NCI-H82 treated with DMSO at 0.1 percent for 48 hours (cell line): Measurements from ENCODE around the gene S100PBP.
"Not testable (repeated sequence)": the region's sequence is repeated elsewhere in the genome, so short reads cannot be mapped to it uniquely, and the experiment has no call there.

Experiments
- DNase-seq: peaks from one replicate; lab custom pipeline; 2025; ENCODE audit not compliant: unreplicated experiment; lab: John Stamatoyannopoulos, UW

The S100PBP gene

DNA sequence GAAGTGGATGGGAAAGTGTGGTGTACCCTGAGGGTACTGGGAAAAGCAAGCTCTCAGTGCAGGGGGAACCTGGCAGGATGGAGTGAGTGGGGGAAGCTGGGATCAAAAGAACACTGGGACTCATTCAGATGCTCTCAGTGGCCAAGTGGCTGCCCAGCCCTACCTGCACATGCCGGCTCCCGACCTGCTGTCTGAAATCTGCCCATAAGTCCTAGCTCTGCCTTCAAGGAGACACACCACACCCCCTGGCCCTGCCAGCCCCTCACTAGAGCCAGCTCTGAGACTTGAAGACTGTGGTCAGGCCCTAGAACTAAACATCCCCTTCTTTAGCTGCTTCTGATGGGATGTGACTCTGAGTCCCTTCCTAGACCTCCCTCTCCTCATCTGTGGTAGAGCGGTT is 81.5 kb downstream of the S100PBP start:
- no peak for DNase-seq

DNA sequence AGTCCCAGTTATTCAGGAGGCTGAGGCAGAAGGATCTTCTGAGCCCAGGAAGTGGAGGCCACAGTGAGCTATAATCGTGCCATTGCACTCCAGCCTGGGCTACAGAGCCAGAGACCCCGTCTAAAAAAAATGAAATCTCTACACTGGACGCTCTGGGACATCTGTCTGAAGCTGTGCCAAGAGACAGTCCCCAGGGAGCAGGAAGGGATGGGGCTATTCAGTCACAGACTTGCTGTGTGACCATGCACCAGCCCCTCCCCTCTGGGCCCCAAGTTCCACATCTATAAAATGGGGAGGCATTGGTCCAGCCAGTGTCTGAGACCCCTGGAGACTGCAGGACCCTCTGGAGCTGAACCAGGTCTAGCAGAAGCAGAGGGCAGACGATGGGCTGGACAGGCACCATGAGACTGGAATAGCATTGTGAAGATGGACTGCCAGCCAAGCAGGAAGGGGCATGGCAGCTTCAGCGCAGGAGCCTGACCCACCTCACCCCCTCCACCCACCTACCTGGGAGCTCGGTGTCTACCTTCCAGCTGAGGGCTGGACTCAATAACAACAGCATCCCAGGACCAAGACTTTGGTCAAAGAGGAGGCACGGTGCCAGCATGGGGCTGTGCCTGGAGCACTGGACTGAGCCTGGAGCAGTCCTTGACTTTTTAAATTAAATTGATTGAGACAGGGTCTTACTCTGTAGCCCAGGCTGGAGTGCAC is 82.3 kb downstream of the S100PBP start:
- no peak for DNase-seq

DNA sequence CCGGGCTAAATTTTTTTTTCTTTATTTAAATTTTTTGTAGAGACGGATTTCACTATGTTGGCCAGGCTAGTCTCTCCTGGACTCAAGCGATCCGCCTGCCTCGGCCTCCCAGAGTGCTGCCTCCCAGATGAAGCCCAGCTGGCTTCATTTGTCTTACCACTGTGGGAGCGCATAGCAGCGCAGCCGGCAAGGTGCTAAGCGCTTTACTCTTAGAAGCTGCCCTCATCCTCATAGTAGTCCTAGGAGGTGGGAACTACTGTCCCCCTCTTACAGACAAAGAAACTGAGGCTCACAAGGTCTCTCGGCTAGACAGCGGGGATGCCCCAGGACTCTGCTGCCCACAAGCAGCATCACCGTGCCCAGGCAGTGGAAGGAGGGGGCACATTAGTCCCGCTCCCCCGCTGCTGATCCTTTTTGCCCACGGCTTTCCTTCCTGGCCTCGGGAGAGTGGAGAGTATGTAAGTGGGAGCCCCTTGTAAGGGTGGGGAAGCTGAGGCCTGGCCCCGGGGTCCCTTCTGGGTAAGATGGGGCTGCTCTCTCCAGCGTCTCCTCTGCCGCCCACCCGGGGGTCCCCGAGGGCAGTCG is 83.0 kb downstream of the S100PBP start:
- no peak for DNase-seq

DNA sequence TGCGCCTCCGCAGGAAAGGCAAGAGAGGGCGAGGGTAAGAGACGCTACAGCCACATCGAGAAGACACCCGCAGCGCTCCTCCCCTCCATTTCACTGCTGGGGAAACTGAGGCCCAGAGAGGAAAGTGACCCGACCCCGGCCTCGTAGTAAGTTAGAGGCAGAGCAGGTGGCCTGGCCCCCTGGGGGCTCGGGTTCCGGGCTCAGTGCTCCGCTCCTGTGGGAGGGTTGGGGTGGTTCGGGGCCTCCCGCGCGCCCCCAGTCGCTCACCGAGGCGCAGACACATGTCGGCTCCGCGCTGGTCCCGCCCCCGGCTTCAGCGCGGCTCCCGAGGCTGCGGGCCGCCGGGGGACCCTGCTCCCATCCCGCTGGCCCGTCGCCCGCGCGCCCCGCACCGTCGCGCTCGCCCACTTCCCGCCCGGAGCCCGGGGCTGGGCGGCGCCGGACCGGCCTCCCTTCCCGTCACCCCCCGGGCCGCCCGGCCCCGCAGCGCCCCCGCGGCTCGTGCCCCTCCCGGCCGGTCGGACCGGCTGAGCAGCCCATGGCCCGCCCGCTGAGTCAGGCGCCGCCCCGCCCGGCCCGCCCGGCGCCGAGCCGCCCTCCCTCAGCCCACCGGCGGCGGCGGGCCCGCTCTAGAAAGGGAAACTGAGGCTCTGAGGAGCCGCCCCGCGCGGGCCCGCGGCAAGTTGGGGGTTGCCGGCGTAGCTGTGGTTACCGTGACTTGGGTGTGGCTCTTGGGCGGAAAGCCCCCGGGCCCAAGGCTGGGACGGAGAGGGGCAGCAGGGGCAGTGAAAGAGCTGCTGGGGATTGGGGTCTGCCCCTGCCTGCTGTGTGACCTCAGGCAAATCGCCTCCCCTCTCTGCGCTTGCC is 83.7 kb downstream of the S100PBP start, which contains the start of gene TMEM54:
Gene TMEM54 (minus strand): TSS at position 434 of the 867 bp plus-strand sequence. CDS start 151 bp downstream, at position 283.
- no peak for DNase-seq

DNA sequence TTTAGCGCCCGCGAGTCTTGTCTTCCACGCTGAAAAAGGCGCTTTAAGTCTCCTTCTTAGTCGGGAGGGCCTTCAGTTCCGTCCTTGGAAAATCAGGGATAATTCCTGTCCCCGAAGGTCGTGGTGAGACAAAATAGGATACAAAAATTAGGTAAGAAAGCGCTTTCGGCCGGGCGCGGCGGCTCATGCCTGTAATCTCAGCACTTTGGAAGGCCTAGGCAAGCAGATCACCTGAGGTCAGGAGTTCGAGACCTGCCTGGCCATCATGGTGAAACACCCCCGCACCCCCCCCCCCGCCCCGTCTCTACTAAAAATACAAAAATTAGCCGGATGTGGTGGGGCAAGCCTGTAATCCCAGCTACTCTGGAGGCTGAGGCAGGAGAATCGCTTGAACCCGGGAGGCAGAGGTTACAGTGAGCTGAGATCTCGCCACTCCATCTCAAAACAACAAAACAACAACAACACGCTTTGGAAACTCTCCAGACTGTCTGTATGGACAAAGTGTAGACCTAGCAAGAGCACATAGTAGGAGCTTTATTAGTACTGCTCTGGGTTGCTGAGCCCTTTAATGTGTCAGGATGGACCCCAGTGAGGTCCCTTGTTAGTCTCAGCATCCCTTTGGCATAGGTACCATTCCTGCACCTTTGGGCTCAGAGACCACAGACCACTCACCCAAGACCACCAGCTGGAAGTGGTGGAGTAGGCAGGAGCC is 84.5 kb downstream of the S100PBP start:
- DNase-seq = no peak

DNA sequence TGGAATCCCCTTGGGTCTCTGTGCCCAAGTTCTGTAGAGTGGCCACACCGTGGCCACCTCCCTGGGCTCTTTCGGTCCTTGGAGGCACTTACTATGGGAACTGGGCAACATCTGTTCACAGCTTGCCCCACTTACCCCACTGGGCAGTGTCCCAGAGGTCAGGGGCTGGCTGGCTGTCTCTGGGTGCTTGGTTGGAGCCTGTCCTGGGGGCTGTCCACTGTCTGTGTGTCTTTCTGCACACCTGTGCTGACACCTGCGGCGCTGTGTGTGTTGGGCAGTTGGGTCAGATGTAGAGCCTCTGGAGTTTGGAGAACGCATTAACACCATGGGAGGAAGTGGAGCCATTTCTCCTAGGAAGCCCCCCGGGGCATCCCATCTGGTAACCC is 85.1 kb downstream of the S100PBP start:
- DNase-seq = no peak

DNA sequence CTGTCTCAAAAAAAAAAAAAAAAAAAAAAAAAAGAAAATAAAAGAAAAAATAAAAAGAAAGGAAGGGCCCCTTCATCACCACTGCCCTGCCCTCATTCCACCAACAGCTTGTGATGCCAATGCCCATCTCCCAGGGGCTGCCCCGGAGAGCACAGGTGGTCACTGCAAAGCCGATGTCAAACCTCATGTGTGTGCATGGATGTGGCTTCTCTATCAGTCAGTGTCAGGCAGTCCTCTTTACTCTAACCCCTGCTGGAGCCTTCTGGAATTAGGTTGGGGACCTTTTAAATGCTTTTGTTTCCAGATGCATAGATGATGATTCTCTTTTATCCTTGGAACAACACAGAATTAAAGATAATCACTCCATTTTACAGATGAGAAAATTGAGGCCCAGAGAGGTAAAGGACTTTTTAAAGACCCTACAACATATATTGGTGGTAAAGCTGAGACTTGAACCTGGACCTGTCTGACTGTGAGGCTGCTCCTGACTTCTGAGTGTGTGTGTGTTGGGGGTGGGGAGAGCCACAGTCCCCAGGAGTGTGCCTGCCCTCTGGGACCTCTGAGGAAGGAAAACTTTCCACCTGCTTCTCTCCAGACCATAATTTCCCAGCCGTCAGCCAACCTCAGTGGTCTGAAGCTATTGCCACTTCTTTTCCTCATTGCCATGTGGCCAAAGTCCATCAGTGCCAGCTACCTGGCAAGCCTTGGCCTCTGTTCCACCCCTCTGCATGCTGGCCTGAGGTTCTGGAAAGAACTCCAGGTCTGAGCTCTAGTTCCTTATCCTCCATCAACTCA is 86.7 kb downstream of the S100PBP start:
- DNase-seq = no peak

DNA sequence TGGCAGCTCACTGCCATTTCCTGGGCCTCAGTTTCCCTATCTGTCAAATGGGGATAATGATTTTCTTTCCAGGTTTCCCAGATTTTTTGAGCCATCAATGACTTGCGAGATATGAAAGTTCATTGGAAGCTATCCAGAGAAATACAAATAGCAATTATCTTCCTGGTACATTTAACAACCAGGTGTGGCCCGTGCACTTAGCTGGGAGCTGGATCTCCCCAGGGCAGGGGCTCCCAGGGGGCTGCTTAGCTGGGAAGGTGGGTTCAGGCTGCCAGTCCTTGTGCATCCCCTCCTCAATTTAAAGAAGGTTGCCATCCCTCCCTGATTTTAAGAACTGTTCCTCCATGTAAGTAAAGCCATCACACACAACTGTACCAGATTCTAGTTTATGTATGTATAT is 87.3 kb downstream of the S100PBP start:
- DNase-seq = no peak

DNA sequence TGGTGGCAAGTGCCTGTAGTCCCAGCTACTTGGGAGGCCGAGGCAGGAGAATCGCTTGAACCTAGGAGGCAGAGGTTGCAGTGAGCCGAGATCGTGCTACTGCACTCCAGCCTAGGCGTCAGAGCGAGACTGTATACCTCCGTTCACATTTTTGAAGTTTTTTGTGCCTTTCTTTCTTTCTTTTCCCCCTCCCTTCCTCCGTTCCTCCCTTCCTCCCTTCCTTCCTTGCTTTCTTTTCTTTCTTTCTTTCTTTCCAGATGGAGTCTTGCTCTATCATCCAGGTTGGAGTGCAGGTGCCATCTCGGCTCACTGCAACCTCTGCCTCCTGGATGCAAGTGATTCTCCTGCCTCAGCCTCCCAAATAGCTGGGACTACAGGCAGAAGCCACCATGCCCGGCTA is 88.1 kb downstream of the S100PBP start:
- not testable (repeated sequence) for DNase-seq

DNA sequence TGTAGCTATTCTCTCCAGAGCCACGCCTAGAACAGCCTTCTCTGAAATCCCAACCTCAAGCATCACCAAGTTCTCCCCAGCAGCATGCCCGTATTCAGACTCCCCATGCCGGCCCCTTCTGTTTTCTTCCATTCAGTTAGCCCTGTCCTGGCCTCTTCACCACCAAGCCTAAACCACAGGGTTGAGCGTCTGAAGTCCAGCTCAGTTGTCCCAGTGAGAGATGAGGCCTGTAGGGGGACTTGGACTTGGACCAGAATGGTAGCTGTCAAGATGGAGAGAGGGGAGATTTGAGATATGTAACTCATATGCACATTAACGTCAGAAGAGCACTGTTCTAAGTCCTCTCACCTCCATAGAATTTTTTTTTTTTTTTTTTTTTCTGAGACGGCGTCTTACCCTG is 89.2 kb downstream of the S100PBP start:
- no peak for DNase-seq

DNA sequence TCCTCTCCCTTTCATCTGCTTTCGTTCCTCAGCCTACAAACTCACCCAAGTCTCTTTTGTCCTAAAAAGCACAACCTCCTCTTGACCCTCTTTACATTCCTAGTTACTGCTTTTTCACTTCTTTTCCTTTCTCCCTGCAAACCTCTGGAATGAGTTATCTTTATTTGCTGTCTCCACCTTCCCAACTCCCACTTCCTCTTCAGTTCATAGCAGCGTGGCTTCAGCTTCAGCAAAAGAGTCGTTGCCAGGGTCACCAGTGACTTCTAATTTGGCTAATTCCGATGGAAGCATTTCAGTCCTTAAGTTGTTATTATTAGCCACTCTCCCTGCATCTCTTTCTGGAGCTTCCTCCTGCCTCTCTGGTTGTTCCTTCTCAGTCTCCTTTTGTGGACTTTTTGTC is 90.0 kb downstream of the S100PBP start:
- no peak for DNase-seq
